ENCODE data around the gene PPP1R3A. TPM values are rescaled to one million over a fixed set of nuclear protein-coding genes. Genes with fewer than 3 reads are reported as not detected.

Gene PPP1R3A
- total RNA-seq, 1 experiment from 2014 or later, result not detected

DNA sequence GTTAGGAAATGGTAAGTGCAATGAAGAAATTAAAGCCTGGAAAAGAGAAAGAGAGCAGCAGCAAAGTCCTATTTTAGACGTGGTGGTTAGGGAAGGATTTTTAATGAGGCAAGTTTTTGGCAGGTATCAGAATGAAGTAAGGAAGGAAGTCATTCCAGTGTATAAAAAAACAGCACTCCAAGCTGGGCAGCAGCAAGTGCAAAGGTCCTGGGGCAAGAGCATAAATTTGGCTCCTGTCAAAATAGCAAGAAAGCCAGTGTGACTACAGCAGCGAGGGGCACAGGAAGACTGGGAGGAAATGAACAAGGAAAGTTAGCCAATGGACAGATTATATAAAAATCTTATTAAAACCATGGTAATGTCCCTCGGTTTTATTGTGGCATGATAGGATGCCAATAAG lies 90.2 kb downstream of the PPP1R3A start:
- BruUV-seq (replicated peaks), result no TSS peak
- intact Hi-C loops (cut with micrococcal nuclease; ENCODE audit: unreplicated experiment), result no loop called here

More for the DNA sequence above, 90.2 kb downstream of the PPP1R3A start:
- Histone ChIP-seq H3K9me3 (ENCODE audit: control insufficient read depth, insufficient read depth, low read depth, low read length) (no peaks in the 10 kb centered on the region), H3K27me3 (ENCODE audit: control insufficient read depth, insufficient read depth, low read length) (no peaks in the 10 kb centered on the region), H3K4me1 (ENCODE audit: control insufficient read depth, insufficient read depth, low read length) (no peaks in the 10 kb centered on the region), H3K4me3 (ENCODE audit: low read depth in 2 of 2, low read length in 2 of 2) (no peak overlapping the region), H3K27ac (ENCODE audit: low read length) (no peak overlapping the region), H3K36me3 (ENCODE audit: control insufficient read depth, insufficient read depth, low read length) (no peaks in the 10 kb centered on the region)
- CTCF ChIA-PET, result no interaction called here
- no peak for DNase-seq (ENCODE audit: low read depth, low spot score)
- ATAC-seq, result no peak
- TF ChIP-seq POLR2AphosphoS5 (IDR thresholded peaks at IDR 0.05; ENCODE audit: low read depth, low read length) (no peak), TCF7L2 (IDR thresholded peaks at IDR 0.05; ENCODE audit: low read depth, low read length) (no peak), SIN3A (IDR thresholded peaks at IDR 0.05; ENCODE audit: borderline replicate concordance, insufficient read depth, low read depth, low read length) (no peak), REST (IDR thresholded peaks at IDR 0.05; ENCODE audit: insufficient read depth in 1 of 2, low read depth in 2 of 2, low read length in 1 of 2) (no peak)
- TF ChIP-seq, protein P1, sequence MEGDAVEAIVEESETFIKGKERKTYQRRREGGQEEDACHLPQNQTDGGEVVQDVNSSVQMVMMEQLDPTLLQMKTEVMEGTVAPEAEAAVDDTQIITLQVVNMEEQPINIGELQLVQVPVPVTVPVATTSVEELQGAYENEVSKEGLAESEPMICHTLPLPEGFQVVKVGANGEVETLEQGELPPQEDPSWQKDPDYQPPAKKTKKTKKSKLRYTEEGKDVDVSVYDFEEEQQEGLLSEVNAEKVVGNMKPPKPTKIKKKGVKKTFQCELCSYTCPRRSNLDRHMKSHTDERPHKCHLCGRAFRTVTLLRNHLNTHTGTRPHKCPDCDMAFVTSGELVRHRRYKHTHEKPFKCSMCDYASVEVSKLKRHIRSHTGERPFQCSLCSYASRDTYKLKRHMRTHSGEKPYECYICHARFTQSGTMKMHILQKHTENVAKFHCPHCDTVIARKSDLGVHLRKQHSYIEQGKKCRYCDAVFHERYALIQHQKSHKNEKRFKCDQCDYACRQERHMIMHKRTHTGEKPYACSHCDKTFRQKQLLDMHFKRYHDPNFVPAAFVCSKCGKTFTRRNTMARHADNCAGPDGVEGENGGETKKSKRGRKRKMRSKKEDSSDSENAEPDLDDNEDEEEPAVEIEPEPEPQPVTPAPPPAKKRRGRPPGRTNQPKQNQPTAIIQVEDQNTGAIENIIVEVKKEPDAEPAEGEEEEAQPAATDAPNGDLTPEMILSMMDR (IDR thresholded peaks at IDR 0.05), result no peak
- POLR2A ChIA-PET, result no interaction called here
- in situ Hi-C loops (cut with HindIII; ENCODE audit: low pct_unique_long_range_greater_than_20kb, low sequenced_read_pairs), result no loop called here
